ENCODE data around the gene NUP188. TPM values are rescaled to one million over a fixed set of nuclear protein-coding genes. Genes with fewer than 3 reads are reported as not detected.

The NUP188 gene
- total RNA-seq, 1 donor: 59.2 TPM

DNA sequence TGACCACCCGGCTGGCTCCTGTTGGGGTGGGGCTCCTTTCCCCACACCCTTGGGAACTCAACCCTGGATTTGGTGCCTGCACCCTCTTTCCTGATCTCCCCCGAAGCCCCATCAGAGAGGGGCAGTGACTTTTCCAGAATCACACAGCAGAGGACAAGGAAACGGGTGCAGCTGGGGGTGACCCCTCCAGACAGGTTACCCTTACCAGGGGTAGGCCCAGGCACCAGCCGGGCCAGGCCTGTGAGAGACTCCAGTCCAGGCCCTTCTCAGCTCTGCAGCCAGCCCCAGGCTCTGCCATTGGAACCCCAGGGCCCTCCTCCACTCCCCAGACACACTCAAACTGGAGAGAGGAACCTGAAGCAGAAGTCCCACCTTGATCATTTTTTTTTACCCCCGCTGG lies 45.7 kb upstream of the NUP188 start:
- no peak for DNase-seq (ENCODE audit: low read depth)
- TF ChIP-seq CTCF (IDR thresholded peaks at IDR 0.05; ENCODE audit: insufficient read depth, low read depth, low read length): no peak
- no peak overlapping the region for H3K4me3 ChIP-seq (ENCODE audit: low read depth, low read length)

GRCh38 chr9:128902351-128903078 lies 45.0 kb upstream of the NUP188 start:
- TF ChIP-seq CTCF (IDR thresholded peaks at IDR 0.05; ENCODE audit: insufficient read depth, low read depth, low read length): no peak
- no peak for DNase-seq (ENCODE audit: low read depth)
- H3K4me3 ChIP-seq (ENCODE audit: low read depth, low read length): no peak overlapping the region

- H3K4me3 ChIP-seq (ENCODE audit: low read depth, low read length): no peak overlapping the region
- no peak for TF ChIP-seq CTCF (IDR thresholded peaks at IDR 0.05; ENCODE audit: insufficient read depth, low read depth, low read length)
Measured at GRCh38 chr9:128903079-128903461, 44.4 kb upstream of the NUP188 start.

GRCh38 chr9:128903871-128904620 lies 43.5 kb upstream of the NUP188 start:
- peak; percentile 46 for DNase-seq (ENCODE audit: low read depth)
- H3K4me3 ChIP-seq (ENCODE audit: low read depth, low read length): no peak overlapping the region
- TF ChIP-seq CTCF (IDR thresholded peaks at IDR 0.05; ENCODE audit: insufficient read depth, low read depth, low read length): no peak

More at GRCh38 chr9:128903079-128903461, 44.4 kb upstream of the NUP188 start:
- no peak for DNase-seq (ENCODE audit: low read depth)

DNA sequence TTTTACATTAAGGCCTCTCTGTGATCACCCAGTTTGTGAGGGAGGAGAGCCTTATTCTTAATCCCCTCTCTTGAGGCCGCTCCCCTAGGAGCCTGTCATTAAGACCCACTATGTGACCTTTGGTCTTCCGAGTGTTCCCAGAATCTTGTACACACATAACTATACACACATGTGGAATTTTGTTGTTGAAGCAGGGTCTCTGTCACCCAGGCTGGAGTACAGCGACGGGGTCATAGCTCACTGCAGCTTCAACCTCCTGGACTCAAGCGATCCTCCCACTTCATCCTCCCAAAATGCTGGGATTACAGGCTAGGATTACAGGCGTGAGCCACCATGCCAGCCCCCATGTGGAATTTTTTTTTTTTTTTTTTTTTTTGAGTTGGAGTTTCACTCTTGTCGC lies 41.5 kb upstream of the NUP188 start:
- DNase-seq (ENCODE audit: low read depth): no peak
- no peak for TF ChIP-seq CTCF (IDR thresholded peaks at IDR 0.05; ENCODE audit: insufficient read depth, low read depth, low read length)
- H3K4me3 ChIP-seq (ENCODE audit: low read depth, low read length): no peak overlapping the region

DNA sequence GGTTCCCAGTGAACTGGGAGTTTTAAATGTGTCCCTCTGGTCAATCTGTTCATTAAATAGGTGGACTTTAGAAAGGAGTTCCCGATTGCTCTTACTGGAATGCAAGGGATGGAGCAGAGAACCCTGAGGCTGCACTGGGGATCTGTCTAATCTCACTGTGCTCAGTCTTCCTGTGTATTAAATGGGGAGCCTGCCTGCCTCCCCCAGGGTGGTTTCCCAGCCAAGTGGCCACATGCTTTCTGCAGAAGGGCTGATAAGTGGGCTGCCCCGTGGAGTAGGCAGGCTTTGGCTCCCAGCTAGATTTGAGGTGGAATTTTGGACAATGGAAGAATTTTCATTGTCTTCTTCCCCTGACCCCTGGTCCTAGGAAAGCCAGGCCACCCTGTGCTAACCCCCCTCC lies 40.8 kb upstream of the NUP188 start:
- no peak for TF ChIP-seq CTCF (IDR thresholded peaks at IDR 0.05; ENCODE audit: insufficient read depth, low read depth, low read length)
- DNase-seq (ENCODE audit: low read depth): peak; percentile 35
- H3K4me3 ChIP-seq (ENCODE audit: low read depth, low read length): no peak overlapping the region
